Heart left ventricle (tissue), 13 donors: ENCODE results near the gene SNX30.

Source experiments
- POLR2A ChIP-seq, 2 donors: fragments of 450-650 bp; IDR thresholded peaks; one replicate each; pipeline ENCODE4 v1.6.1; 2017; ENCODE audit warnings: antibody characterized with exemption in 2 of 2, mild to moderate bottlenecking in 2 of 2, moderate library complexity in 2 of 2
- TF ChIP-seq, protein P1 (sequence below), 12 donors: fragments of 200-600 bp; sonication (generic) in 4 of 12; IDR thresholded peaks; one replicate each; pipeline versions ENCODE4 v1.5.0 to v1.8.0; 2018 to 2022; ENCODE audit warnings: antibody characterized with exemption in 12 of 12, mild to moderate bottlenecking in 5 of 12
- donor health status: ischemic (EF 13 %, LVEDD 7.1; RV severe dilation, severe dysfunction).
- donor health status: DM: no; HTN: yes; CAD: no.
- donor health status: DM: no; HTN: no; CAD: no.
- donor health status: ischemic (EF 25% LVEDD 6.9; RV normal size, moderate dysfunction).
- donor health status: ischemic (EF 25% LVEDD 5.7; RV mildly dilated, moderate dysfunction).
- donor health status: ischemic (EF 35%, LVEDD 5.7; RV mildly dilated, moderate dysfunction).
- donor health status: nonischemic (EF 11% LVEDD 7.7; RV severe dilation, severe dysfunction).
- donor health status: DM: yes; HTN: yes; CAD: no.
- donor health status: PGD.
- donor health status: ischemic (EF 29% LVEDD 5.4; RV normal size, mild dysfunction).
- donor health status: nonischemic (EF 23%, LVEDD 6.1; RV moderate dilation, normal function).

- TF ChIP-seq, protein P1, sequence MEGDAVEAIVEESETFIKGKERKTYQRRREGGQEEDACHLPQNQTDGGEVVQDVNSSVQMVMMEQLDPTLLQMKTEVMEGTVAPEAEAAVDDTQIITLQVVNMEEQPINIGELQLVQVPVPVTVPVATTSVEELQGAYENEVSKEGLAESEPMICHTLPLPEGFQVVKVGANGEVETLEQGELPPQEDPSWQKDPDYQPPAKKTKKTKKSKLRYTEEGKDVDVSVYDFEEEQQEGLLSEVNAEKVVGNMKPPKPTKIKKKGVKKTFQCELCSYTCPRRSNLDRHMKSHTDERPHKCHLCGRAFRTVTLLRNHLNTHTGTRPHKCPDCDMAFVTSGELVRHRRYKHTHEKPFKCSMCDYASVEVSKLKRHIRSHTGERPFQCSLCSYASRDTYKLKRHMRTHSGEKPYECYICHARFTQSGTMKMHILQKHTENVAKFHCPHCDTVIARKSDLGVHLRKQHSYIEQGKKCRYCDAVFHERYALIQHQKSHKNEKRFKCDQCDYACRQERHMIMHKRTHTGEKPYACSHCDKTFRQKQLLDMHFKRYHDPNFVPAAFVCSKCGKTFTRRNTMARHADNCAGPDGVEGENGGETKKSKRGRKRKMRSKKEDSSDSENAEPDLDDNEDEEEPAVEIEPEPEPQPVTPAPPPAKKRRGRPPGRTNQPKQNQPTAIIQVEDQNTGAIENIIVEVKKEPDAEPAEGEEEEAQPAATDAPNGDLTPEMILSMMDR (IDR thresholded peaks at IDR 0.05) = no peak
- TF ChIP-seq POLR2A (IDR thresholded peaks at IDR 0.05) = no peak
Measured at GRCh38 chr9:112860451-112860850, 109.9 kb downstream of the SNX30 start.
